HEK293T (cell line): Measurements from ENCODE around the gene RNF6.

Source experiments
- CTCF ChIA-PET: fragments of 350-600 bp; formaldehyde crosslinking; extraction: SDS; loops from one replicate; lab custom pipeline; 2021; ENCODE audit warnings: antibody characterized with exemption, inconsistent platforms; lab: Yijun Ruan, JAX
- POLR2A ChIA-PET: fragments of 350-600 bp; formaldehyde crosslinking; extraction: SDS; loops from one replicate; lab custom pipeline; 2020; ENCODE audit warnings: antibody characterized with exemption, inconsistent platforms; lab: Yijun Ruan, JAX
- DNase-seq: peaks from one replicate; pipeline ENCODE4 v3.0.0; 2012; ENCODE audit warnings: mixed read lengths; ENCODE audit errors: extremely low spot score
- ARNT ChIP-seq: fragments of 450-650 bp; IDR thresholded peaks from 2 replicates; pipeline ENCODE4 v1.6.1; 2017; ENCODE audit warnings: mild to moderate bottlenecking
- BHLHE40 ChIP-seq: fragments of 450-650 bp; IDR thresholded peaks from 2 replicates; pipeline ENCODE4 v1.6.1; 2016; ENCODE audit warnings: mild to moderate bottlenecking, moderate library complexity, borderline replicate concordance
- CTBP1 ChIP-seq: fragments of 450-650 bp; IDR thresholded peaks from 2 replicates; pipeline ENCODE4 v1.6.1; 2016; ENCODE audit warnings: borderline replicate concordance
- ELF4 ChIP-seq: fragments of 450-650 bp; IDR thresholded peaks from 2 replicates; pipeline ENCODE4 v1.6.1; 2017; ENCODE audit warnings: antibody characterized with exemption
- FOXA1 ChIP-seq: fragments of 450-650 bp; IDR thresholded peaks from 2 replicates; pipeline ENCODE4 v1.6.1; 2016; ENCODE audit warnings: mild to moderate bottlenecking
- FOXK2 ChIP-seq: fragments of 450-650 bp; IDR thresholded peaks from 2 replicates; pipeline ENCODE4 v1.6.1; 2016; ENCODE audit warnings: mild to moderate bottlenecking
- FOXM1 ChIP-seq: fragments of 450-650 bp; IDR thresholded peaks from 2 replicates; pipeline ENCODE4 v1.6.1; 2017; ENCODE audit warnings: mild to moderate bottlenecking, borderline replicate concordance
- HDGF ChIP-seq: fragments of 450-650 bp; IDR thresholded peaks from 2 replicates; pipeline ENCODE4 v1.6.1; 2017; ENCODE audit warnings: antibody characterized with exemption, borderline replicate concordance
- L3MBTL2 ChIP-seq: fragments of 450-650 bp; conservative IDR thresholded peaks from 2 replicates; pipeline ENCODE4 v1.6.1; 2016; ENCODE audit warnings: mild to moderate bottlenecking
- LEF1 ChIP-seq: fragments of 450-650 bp; IDR thresholded peaks from 2 replicates; pipeline ENCODE4 v1.6.1; 2017; ENCODE audit warnings: mild to moderate bottlenecking, borderline replicate concordance
- NFRKB ChIP-seq: fragments of 450-650 bp; IDR thresholded peaks from 2 replicates; pipeline ENCODE4 v1.6.1; 2016; ENCODE audit warnings: mild to moderate bottlenecking, moderate library complexity
- PKNOX1 ChIP-seq: fragments of 450-650 bp; IDR thresholded peaks from 2 replicates; pipeline ENCODE4 v1.6.1; 2016
- SP1 ChIP-seq: fragments of 450-650 bp; IDR thresholded peaks from 2 replicates; pipeline ENCODE4 v1.6.1; 2017
- SUZ12 ChIP-seq: fragments of 450-650 bp; IDR thresholded peaks from 2 replicates; pipeline ENCODE4 v1.6.1; 2016; ENCODE audit warnings: mild to moderate bottlenecking
- TARDBP ChIP-seq: fragments of 450-650 bp; IDR thresholded peaks from 2 replicates; pipeline ENCODE4 v1.6.1; 2016
- ZNF384 ChIP-seq: fragments of 450-650 bp; IDR thresholded peaks from 2 replicates; pipeline ENCODE4 v1.6.1; 2016

Gene RNF6

GRCh38 chr13:26202365-26202972 lies 19.6 kb downstream of the RNF6 start:
- ChIA-PET CTCF (interaction anchor here (0.6 kb wide), 1 partner anchor 71 kb away, joined by 3 read pairs; no protein-coding TSS in a partner anchor), POLR2A (no interaction called here)
- no peak for TF ChIP-seq TARDBP
- no peak for DNase-seq

- ChIA-PET CTCF (no interaction called here), POLR2A (no interaction called here)
- TF ChIP-seq ARNT (no peak), SUZ12 (no peak), NFRKB (no peak), FOXK2 (no peak), ZNF384 (no peak), CTBP1 (no peak), SP1 (no peak), L3MBTL2 (no peak), FOXM1 (no peak), PKNOX1 (no peak), FOXA1 (no peak), ELF4 (no peak), LEF1 (no peak), TARDBP (no peak), BHLHE40 (no peak), HDGF (no peak)
These were observed 21.3 kb downstream of the RNF6 start for GRCh38 chr13:26200811-26201210.

GRCh38 chr13:26198116-26198515 lies 24.0 kb downstream of the RNF6 start:
- no peak for DNase-seq
- CTCF ChIA-PET: no interaction called here
- TF ChIP-seq FOXA1 (no peak), FOXM1 (no peak), SP1 (no peak), PKNOX1 (no peak), FOXK2 (no peak), ELF4 (no peak), TARDBP (no peak), L3MBTL2 (no peak), BHLHE40 (no peak), ARNT (no peak), HDGF (no peak), SUZ12 (no peak)
- POLR2A ChIA-PET: no interaction called here

More at GRCh38 chr13:26200811-26201210, 21.3 kb downstream of the RNF6 start:
- DNase-seq: no peak

- ChIA-PET POLR2A (no interaction called here), CTCF (no interaction called here)
- TF ChIP-seq NFRKB (no peak), FOXK2 (no peak), FOXA1 (no peak), LEF1 (no peak), SUZ12 (no peak), PKNOX1 (no peak), ELF4 (no peak), FOXM1 (no peak), ARNT (no peak), CTBP1 (no peak)
- DNase-seq: no peak
These were observed 24.8 kb downstream of the RNF6 start for GRCh38 chr13:26197298-26197697.

- no peak for DNase-seq
- POLR2A ChIA-PET: no interaction called here
- CTCF ChIA-PET: interaction anchor here (0.6 to 1.3 kb wide), 4 partner anchors 16 to 512 kb away, joined by 3 to 4 read pairs (median 3); no protein-coding TSS in a partner anchor
- TF ChIP-seq FOXA1 (no peak), BHLHE40 (no peak), L3MBTL2 (no peak), HDGF (no peak), ELF4 (no peak), CTBP1 (no peak)
These were observed 35.1 kb downstream of the RNF6 start for GRCh38 chr13:26186995-26187394.

GRCh38 chr13:26186118-26186870 lies 35.8 kb downstream of the RNF6 start:
- ChIA-PET CTCF (interaction anchor here (0.7 to 1.8 kb wide), 3 partner anchors 17 to 512 kb away, joined by 3 to 20 read pairs (median 3); no protein-coding TSS in a partner anchor), POLR2A (no interaction called here)
- no peak for TF ChIP-seq FOXK2
- TF ChIP-seq ELF4: no peak
- TF ChIP-seq ZNF384: no peak
- TF ChIP-seq PKNOX1: no peak
- TF ChIP-seq L3MBTL2: no peak
- TF ChIP-seq FOXM1: no peak
- no peak for TF ChIP-seq SP1
- TF ChIP-seq CTBP1: no peak
- no peak for TF ChIP-seq BHLHE40
- no peak for TF ChIP-seq NFRKB
- no peak for TF ChIP-seq HDGF
- no peak for TF ChIP-seq TARDBP
- TF ChIP-seq FOXA1: no peak
- TF ChIP-seq LEF1: no peak
- no peak for TF ChIP-seq ARNT
- DNase-seq: no peak
